Right atrium auricular region (tissue), 2 donors: ENCODE measurements around the gene TRIM29. TPM values are rescaled to one million over a fixed set of nuclear protein-coding genes. Genes with fewer than 3 reads are reported as not detected.

Source experiments
- DNase-seq: peaks from one replicate; pipeline ENCODE4 v3.0.0-alpha.2; 2019; ENCODE audit warnings: low spot score
- H3K27ac ChIP-seq, 2 donors: fragments of 200-600 bp; sonication (generic); 1 replicate in 1 of 2; 2 replicates in 1 of 2; pipeline ENCODE4 v1.5.1; 2016 to 2019
- H3K27me3 ChIP-seq, 2 donors: fragments of 200-600 bp; sonication (generic); one replicate each; pipeline versions ENCODE4 v1.5.1 to v1.6.0; 2017 to 2019
- H3K36me3 ChIP-seq: fragments of 200-600 bp; sonication (generic); one replicate; pipeline ENCODE4 v1.5.1; 2016
- H3K4me1 ChIP-seq, 2 donors: fragments of 200-600 bp; sonication (generic); one replicate each; pipeline versions ENCODE4 v1.5.1 to v1.6.0; 2017 to 2019
- H3K4me3 ChIP-seq, 2 donors: fragments of 200-600 bp; sonication (generic); 1 replicate in 1 of 2; 2 replicates in 1 of 2; pipeline ENCODE4 v1.5.1; 2017 to 2019; ENCODE audit warnings: mild to moderate bottlenecking in 1 of 2, moderate library complexity in 1 of 2
- H3K9me3 ChIP-seq, 2 donors: fragments of 200-600 bp; sonication (generic); one replicate each; pipeline ENCODE4 v1.5.1; 2019
- total RNA-seq, 2 donors: library from RNA; depleted of rRNA; stranded (reverse); fragments of >200 nt; gene quantifications; one replicate each; pipeline ENCODE4 v1.1.0, GENCODE V29; 2016
- TF ChIP-seq, protein P1 (sequence below), 2 donors: fragments of 200-600 bp; sonication (generic); IDR thresholded peaks; one replicate each; pipeline ENCODE4 v1.5.1; 2019; ENCODE audit warnings: antibody characterized with exemption in 2 of 2

The TRIM29 gene
- total RNA-seq, 2 donors from 2014 or later, result 0.85 to 2.7 TPM

DNA sequence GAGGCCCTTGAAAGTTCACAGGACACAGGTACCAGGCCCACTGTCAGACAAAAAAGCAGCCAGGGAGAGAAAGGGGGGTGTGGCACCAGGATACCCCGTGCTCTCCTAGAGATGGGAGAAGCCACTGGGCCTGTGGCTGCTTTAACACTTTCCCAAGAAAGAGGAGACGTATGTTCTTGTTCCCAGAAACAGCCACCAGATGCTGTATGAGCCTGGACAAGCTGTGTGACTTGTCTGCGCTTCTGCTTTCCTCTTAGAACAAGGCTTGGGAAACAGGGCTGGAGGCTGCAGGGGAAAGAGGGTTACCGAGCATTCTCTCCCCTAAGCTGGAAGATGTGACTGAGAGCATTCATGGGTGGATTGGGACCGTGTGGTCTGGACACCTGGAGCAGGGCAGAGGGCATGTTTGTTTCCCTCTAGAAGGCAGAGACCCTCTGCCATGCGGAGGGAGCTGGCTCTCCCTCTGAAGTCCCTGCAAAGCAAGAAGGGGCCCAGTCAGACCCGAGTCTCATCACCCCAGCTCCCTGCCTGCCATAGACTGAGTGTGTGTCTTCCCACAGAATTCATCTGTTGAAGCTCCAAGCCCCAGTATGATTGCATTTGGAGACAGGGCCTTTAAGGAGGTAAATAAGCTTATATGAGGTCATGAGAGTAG lies 74.1 kb downstream of the TRIM29 start:
- Histone ChIP-seq H3K27ac (no peak overlapping the region), H3K9me3 (no peaks in the 10 kb centered on the region), H3K4me3 (no peak overlapping the region), H3K36me3 (no peaks in the 10 kb centered on the region), H3K4me1 (peaks cover 0 to 6% of the 10 kb centered on the region in 2 donors), H3K27me3 (no peaks in the 10 kb centered on the region)
- DNase-seq, result peak; percentile 32
- TF ChIP-seq, protein P1, sequence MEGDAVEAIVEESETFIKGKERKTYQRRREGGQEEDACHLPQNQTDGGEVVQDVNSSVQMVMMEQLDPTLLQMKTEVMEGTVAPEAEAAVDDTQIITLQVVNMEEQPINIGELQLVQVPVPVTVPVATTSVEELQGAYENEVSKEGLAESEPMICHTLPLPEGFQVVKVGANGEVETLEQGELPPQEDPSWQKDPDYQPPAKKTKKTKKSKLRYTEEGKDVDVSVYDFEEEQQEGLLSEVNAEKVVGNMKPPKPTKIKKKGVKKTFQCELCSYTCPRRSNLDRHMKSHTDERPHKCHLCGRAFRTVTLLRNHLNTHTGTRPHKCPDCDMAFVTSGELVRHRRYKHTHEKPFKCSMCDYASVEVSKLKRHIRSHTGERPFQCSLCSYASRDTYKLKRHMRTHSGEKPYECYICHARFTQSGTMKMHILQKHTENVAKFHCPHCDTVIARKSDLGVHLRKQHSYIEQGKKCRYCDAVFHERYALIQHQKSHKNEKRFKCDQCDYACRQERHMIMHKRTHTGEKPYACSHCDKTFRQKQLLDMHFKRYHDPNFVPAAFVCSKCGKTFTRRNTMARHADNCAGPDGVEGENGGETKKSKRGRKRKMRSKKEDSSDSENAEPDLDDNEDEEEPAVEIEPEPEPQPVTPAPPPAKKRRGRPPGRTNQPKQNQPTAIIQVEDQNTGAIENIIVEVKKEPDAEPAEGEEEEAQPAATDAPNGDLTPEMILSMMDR (IDR thresholded peaks at IDR 0.05), result no peak

DNA sequence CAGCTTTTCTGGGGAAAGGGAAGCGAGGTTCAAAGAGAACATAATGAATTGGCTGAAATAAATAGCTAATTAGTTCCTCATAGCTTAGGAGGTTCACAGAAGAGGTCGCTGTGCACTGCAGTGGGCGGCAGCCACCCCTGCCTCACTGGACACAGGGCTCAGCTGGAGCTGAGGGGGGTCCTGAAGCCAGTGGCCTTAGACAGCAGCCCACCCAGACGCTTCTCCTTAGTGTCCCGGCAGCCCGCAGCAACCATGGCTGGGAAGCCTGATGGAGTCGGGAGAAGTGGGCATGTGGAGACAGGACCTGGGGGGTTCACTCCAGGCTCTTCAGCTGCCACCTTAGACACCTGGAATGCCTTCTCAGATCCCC lies 75.4 kb downstream of the TRIM29 start:
- TF ChIP-seq, protein P1 (IDR thresholded peaks at IDR 0.05), result no peak
- no peak for DNase-seq
- Histone ChIP-seq H3K4me3 (no peak overlapping the region), H3K36me3 (no peaks in the 10 kb centered on the region), H3K9me3 (no peaks in the 10 kb centered on the region), H3K27ac (no peak overlapping the region), H3K27me3 (no peaks in the 10 kb centered on the region), H3K4me1 (peaks cover 0 to 6% of the 10 kb centered on the region in 2 donors)

DNA sequence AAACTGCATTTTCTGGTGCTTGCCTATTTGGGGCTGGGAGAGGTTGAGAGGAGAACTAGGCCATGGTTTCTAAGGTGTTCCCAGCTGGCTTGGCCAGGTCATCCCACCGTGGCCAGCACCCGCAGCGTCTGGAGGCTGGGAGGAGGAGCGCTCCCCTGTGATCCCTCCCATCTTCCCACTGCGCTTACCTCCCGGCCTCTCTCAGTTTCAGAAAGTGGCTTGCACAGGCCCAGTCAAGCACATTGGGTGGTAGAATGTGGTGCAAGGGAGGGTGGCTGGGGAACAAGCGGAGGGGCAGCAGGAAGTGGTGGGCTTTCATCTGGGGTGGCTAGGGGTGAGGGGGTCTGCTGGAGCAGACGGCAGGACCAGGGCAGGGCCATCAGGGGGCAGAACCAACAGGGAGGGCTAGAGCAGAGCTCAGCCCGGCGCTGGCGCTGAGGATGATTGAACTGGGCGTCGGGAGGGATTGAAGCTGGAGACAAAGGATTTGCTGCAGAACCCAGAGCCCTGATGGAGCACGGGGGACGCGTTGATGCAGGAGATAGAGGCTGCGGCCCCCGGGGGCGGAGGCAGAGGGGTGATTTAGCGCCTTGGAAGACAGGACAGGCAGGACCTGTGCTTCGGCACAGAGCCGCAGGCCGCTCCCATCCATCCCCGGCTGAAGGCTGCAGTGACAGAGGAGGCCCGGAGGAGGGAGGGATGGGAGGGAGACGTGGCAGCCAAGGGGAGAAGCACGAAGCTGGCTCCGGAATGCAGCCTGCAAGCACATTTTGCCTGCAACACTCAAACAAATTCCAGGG lies 76.0 kb downstream of the TRIM29 start:
- Histone ChIP-seq H3K4me1 (peaks cover 0 to 6% of the 10 kb centered on the region in 2 donors), H3K36me3 (no peaks in the 10 kb centered on the region), H3K9me3 (no peaks in the 10 kb centered on the region), H3K27me3 (no peaks in the 10 kb centered on the region), H3K4me3 (no peak overlapping the region), H3K27ac (no peak overlapping the region)
- TF ChIP-seq, protein P1 (IDR thresholded peaks at IDR 0.05), result no peak
- peak; percentile 56 for DNase-seq

Other genes starting within 250 kb of the TRIM29 start
- 10 to 100 TPM; 27.9 to 43.6 TPM for gene OAF, start 72.9 kb upstream of the TRIM29 start, total RNA-seq
- not detected for gene POU2F3, start 102.0 kb upstream of the TRIM29 start, total RNA-seq
- gene TLCD5, start 187.2 kb upstream of the TRIM29 start, total RNA-seq, result 10 to 100 TPM; 11.3 to 18.7 TPM
- gene ARHGEF12, start 198.3 kb upstream of the TRIM29 start, total RNA-seq, result 10 to 100 TPM; 84.0 to 87.2 TPM